Hepatocyte (in vitro differentiated cells): ENCODE measurements around the gene DGKZ. TPM values are rescaled to one million over a fixed set of nuclear protein-coding genes. Genes with fewer than 3 reads are reported as not detected.

Experiments
- DNase-seq: peaks from one replicate; pipeline ENCODE4 v3.0.0-alpha.2; 2016; ENCODE audit warnings: low spot score
- H2AFZ ChIP-seq: fragments of 200-600 bp; sonication (generic); 2 replicates; pipeline ENCODE4 v1.6.0; 2016; ENCODE audit warnings: antibody characterized with exemption, mild to moderate bottlenecking
- H3K27ac ChIP-seq: fragments of 200-600 bp; sonication (generic); 2 replicates; pipeline ENCODE4 v1.5.1; 2016; ENCODE audit warnings: mild to moderate bottlenecking
- H3K27me3 ChIP-seq: fragments of 200-600 bp; sonication (generic); 2 replicates; pipeline ENCODE4 v1.6.1; 2016
- H3K36me3 ChIP-seq: fragments of 200-600 bp; sonication (generic); replicated peaks from 2 replicates; pipeline ENCODE4 v1.5.1; 2016; ENCODE audit warnings: low read depth; ENCODE audit not compliant: insufficient read depth
- H3K4me1 ChIP-seq: fragments of 200-600 bp; sonication (generic); 2 replicates; pipeline ENCODE4 v1.5.1; 2016; ENCODE audit warnings: mild to moderate bottlenecking, moderate library complexity; ENCODE audit not compliant: insufficient read depth
- H3K4me2 ChIP-seq: fragments of 200-600 bp; sonication (generic); 2 replicates; pipeline ENCODE4 v1.6.0; 2016
- H3K4me3 ChIP-seq: fragments of 200-600 bp; sonication (generic); 2 replicates; pipeline ENCODE4 v1.5.1; 2016; ENCODE audit warnings: mild to moderate bottlenecking
- H3K79me2 ChIP-seq: fragments of 200-600 bp; sonication (generic); 2 replicates; pipeline ENCODE4 v1.6.0; 2017; ENCODE audit warnings: mild to moderate bottlenecking
- H3K9me2 ChIP-seq: fragments of 200-600 bp; sonication (generic); replicated peaks from 2 replicates; pipeline ENCODE4 v1.6.0; 2017; ENCODE audit warnings: mild to moderate bottlenecking; ENCODE audit not compliant: insufficient read depth
- H3K9me3 ChIP-seq: fragments of 200-600 bp; sonication (generic); 2 replicates; pipeline ENCODE4 v1.5.1; 2016; ENCODE audit warnings: low read depth, mild to moderate bottlenecking
- H4K20me1 ChIP-seq: fragments of 200-600 bp; sonication (generic); 2 replicates; pipeline ENCODE4 v1.6.0; 2016; ENCODE audit warnings: mild to moderate bottlenecking; ENCODE audit not compliant: insufficient read depth, poor library complexity, severe bottlenecking
- CTCF ChIP-seq: fragments of 200-600 bp; sonication (generic); IDR thresholded peaks from 2 replicates; pipeline ENCODE4 v1.5.1; 2016; ENCODE audit warnings: antibody characterized with exemption, mild to moderate bottlenecking; ENCODE audit not compliant: poor library complexity
- EZH2 ChIP-seq: fragments of 200-600 bp; sonication (generic); IDR thresholded peaks from 2 replicates; pipeline ENCODE4 v1.6.1; 2016; ENCODE audit warnings: antibody characterized with exemption, mild to moderate bottlenecking, borderline replicate concordance
- EZH2phosphoT487 ChIP-seq: fragments of 200-600 bp; sonication (generic); IDR thresholded peaks from one replicate; pipeline ENCODE4 v1.6.1; 2018; ENCODE audit warnings: antibody characterized with exemption, mild to moderate bottlenecking, low read depth, moderate library complexity; ENCODE audit not compliant: unreplicated experiment, severe bottlenecking
- WGBS: methylation state at CpG from one replicate; pipeline ENCODE4 v1.1.6; 2016; ENCODE audit warnings: low lambda C conversion rate; ENCODE audit errors: missing lambda C conversion rate; 5-methylcytosine and 5-hydroxymethylcytosine counted together
- polyA plus RNA-seq: library from polyadenylated mRNA; unstranded; fragments of >200 nt; fragmentation: Nextera tagmentation; extraction: Ambion mirVana; gene quantifications from 2 replicates; pipeline ENCODE4 v1.2.1, GENCODE V29; 2016
- total RNA-seq: library from RNA; depleted of rRNA; stranded (reverse); fragments of >200 nt; gene quantifications from 2 replicates; pipeline ENCODE4 v1.2.3, GENCODE V29; 2014

Gene DGKZ
- total and polyA plus RNA-seq, 2 experiments from 2014 or later = 26.6 to 42.9 TPM

GRCh38 chr11:46363031-46363407 is 15.8 kb downstream of the DGKZ start:
- Histone ChIP-seq H3K9me3 (no peaks in the 10 kb centered on the region), H3K36me3 (no peaks in the 10 kb centered on the region), H3K4me2 (no peak overlapping the region), H3K4me1 (peaks cover 14% of the 10 kb centered on the region), H3K27ac (no peak overlapping the region), H2AFZ (no peak overlapping the region), H3K79me2 (peaks cover 38% of the 10 kb centered on the region), H4K20me1 (peaks cover 4% of the 10 kb centered on the region), H3K9me2 (no peaks in the 10 kb centered on the region), H3K27me3 (no peaks in the 10 kb centered on the region), H3K4me3 (no peak overlapping the region)
- WGBS = 67% methylated on average over 9 of the region's 9 CpGs
- no peak for DNase-seq
- TF ChIP-seq CTCF (no peak), EZH2 (no peak), EZH2phosphoT487 (no peak)

- H4K20me1 ChIP-seq = peaks cover 4% of the 10 kb centered on the region
- 82% methylated on average over 20 of the region's 21 CpGs for WGBS
- H3K4me1 ChIP-seq = peaks cover 14% of the 10 kb centered on the region
- no peaks in the 10 kb centered on the region for H3K36me3 ChIP-seq
- DNase-seq = no peak
- H3K9me2 ChIP-seq = no peaks in the 10 kb centered on the region
- H3K4me3 ChIP-seq = no peak overlapping the region
- H3K4me2 ChIP-seq = no peak overlapping the region
- H3K27me3 ChIP-seq = no peaks in the 10 kb centered on the region
- no peak overlapping the region for H3K27ac ChIP-seq
- no peak for TF ChIP-seq EZH2
- no peak for TF ChIP-seq EZH2phosphoT487
- no peak for TF ChIP-seq CTCF
- no peaks in the 10 kb centered on the region for H3K9me3 ChIP-seq
- H2AFZ ChIP-seq = no peak overlapping the region
- peaks cover 34% of the 10 kb centered on the region for H3K79me2 ChIP-seq
Measured at GRCh38 chr11:46363455-46364005, 16.3 kb downstream of the DGKZ start.

GRCh38 chr11:46364056-46364455 is 16.8 kb downstream of the DGKZ start:
- TF ChIP-seq EZH2 (no peak), EZH2phosphoT487 (no peak), CTCF (no peak)
- WGBS = 97% methylated on average over 9 of the region's 9 CpGs
- no peaks in the 10 kb centered on the region for H3K36me3 ChIP-seq
- H3K79me2 ChIP-seq = peaks cover 28% of the 10 kb centered on the region
- peaks cover 14% of the 10 kb centered on the region for H3K4me1 ChIP-seq
- no peak overlapping the region for H3K4me2 ChIP-seq
- no peaks in the 10 kb centered on the region for H3K9me3 ChIP-seq
- H3K27ac ChIP-seq = no peak overlapping the region
- H3K9me2 ChIP-seq = no peaks in the 10 kb centered on the region
- peaks cover 4% of the 10 kb centered on the region for H4K20me1 ChIP-seq
- no peaks in the 10 kb centered on the region for H3K27me3 ChIP-seq
- H2AFZ ChIP-seq = no peak overlapping the region
- DNase-seq = no peak
- H3K4me3 ChIP-seq = no peak overlapping the region

GRCh38 chr11:46364791-46365190 is 17.5 kb downstream of the DGKZ start:
- Histone ChIP-seq H3K9me3 (no peaks in the 10 kb centered on the region), H3K36me3 (no peaks in the 10 kb centered on the region), H3K79me2 (peaks cover 24% of the 10 kb centered on the region), H3K27me3 (no peaks in the 10 kb centered on the region), H3K4me3 (no peak overlapping the region), H2AFZ (no peak overlapping the region), H3K4me1 (peaks cover 14% of the 10 kb centered on the region), H3K27ac (no peak overlapping the region), H3K9me2 (no peaks in the 10 kb centered on the region), H4K20me1 (peaks cover 4% of the 10 kb centered on the region), H3K4me2 (no peak overlapping the region)
- no peak for DNase-seq
- WGBS = 81% methylated on average over 3 of the region's 3 CpGs
- TF ChIP-seq EZH2 = no peak
- no peak for TF ChIP-seq CTCF
- no peak for TF ChIP-seq EZH2phosphoT487
